Right renal cortex interstitium (tissue), 3 donors: ENCODE results near the gene DNAJC18. TPM values are rescaled to one million over a fixed set of nuclear protein-coding genes. Genes with fewer than 3 reads are reported as not detected.

Experiments
- DNase-seq, 3 donors: peaks; one replicate each; pipeline ENCODE4 v3.0.0-alpha.2; 2013; ENCODE audit warnings: low read depth in 3 of 3, low spot score in 2 of 3
- polyA plus RNA-seq, 3 donors: library from polyadenylated mRNA; unstranded; fragments of 120-200 nt; gene quantifications; one replicate each; pipeline ENCODE4 v1.2.1, GENCODE V29; 2013; ENCODE audit not compliant: insufficient read length in 3 of 3

Gene DNAJC18
- polyA plus RNA-seq, 3 donors, result 27.5 to 33.4 (median 32.5) TPM

GRCh38 chr5:139374909-139375308 is 64.4 kb downstream of the DNAJC18 start:
- no peak for DNase-seq

- DNase-seq, result no peak
Observed at GRCh38 chr5:139371482-139372435, 67.6 kb downstream of the DNAJC18 start.

- no peak for DNase-seq
Observed at GRCh38 chr5:139369181-139369580, 70.1 kb downstream of the DNAJC18 start.

- DNase-seq, result no peak
Observed at GRCh38 chr5:139368613-139369012, 70.7 kb downstream of the DNAJC18 start.

GRCh38 chr5:139364466-139364865 is 74.9 kb downstream of the DNAJC18 start:
- DNase-seq, result no peak

GRCh38 chr5:139363937-139364336 is 75.4 kb downstream of the DNAJC18 start:
- no peak for DNase-seq

- no peak for DNase-seq
Observed at GRCh38 chr5:139361835-139362429, 77.4 kb downstream of the DNAJC18 start.

- no peak for DNase-seq
Observed at GRCh38 chr5:139360384-139360783, 78.9 kb downstream of the DNAJC18 start.

Other genes starting within 250 kb of the DNAJC18 start
- 10 to 100 TPM; 52.1 to 59.7 (median 52.6) TPM for gene SIL1, start 241.2 kb downstream of the DNAJC18 start, polyA plus RNA-seq
- gene MATR3, start 145.8 kb downstream of the DNAJC18 start, polyA plus RNA-seq, result 100 to 1,000 TPM; 702 to 822 (median 791) TPM
- gene PAIP2, start 97.7 kb downstream of the DNAJC18 start, polyA plus RNA-seq, result 100 to 1,000 TPM; 202 to 211 (median 203) TPM
- gene SLC23A1, start 56.2 kb downstream of the DNAJC18 start, polyA plus RNA-seq, result 10 to 100 TPM in 2 of 3 donors, 1 to 10 TPM in 1; 9.8 to 13.5 (median 12.3) TPM
- gene MZB1, start 49.6 kb downstream of the DNAJC18 start, polyA plus RNA-seq, result 1 to 10 TPM in 1 of 3 donors, under 1 TPM in 2; 0.38 to 1.0 (median 0.50) TPM
- 1 to 10 TPM; 1.7 to 2.0 (median 1.9) TPM for gene PROB1, start 44.4 kb downstream of the DNAJC18 start, polyA plus RNA-seq
- 10 to 100 TPM; 11.6 to 13.3 (median 12.7) TPM for gene SPATA24, start 35.4 kb downstream of the DNAJC18 start, polyA plus RNA-seq
- 10 to 100 TPM; 28.9 to 30.6 (median 30.2) TPM for gene ECSCR, start 23.2 kb upstream of the DNAJC18 start, polyA plus RNA-seq
- not detected for gene SMIM33, start 31.5 kb upstream of the DNAJC18 start, polyA plus RNA-seq
- gene STING1, start 43.2 kb upstream of the DNAJC18 start, polyA plus RNA-seq, result 10 to 100 TPM; 24.4 to 27.8 (median 24.7) TPM
- gene UBE2D2, start 121.8 kb upstream of the DNAJC18 start, polyA plus RNA-seq, result 100 to 1,000 TPM; 175 to 188 (median 176) TPM
- gene CXXC5, start 208.8 kb upstream of the DNAJC18 start, polyA plus RNA-seq, result 100 to 1,000 TPM; 209 to 219 (median 210) TPM